H9 (cell line): ENCODE data around the gene MNAT1. TPM values are rescaled to one million over a fixed set of nuclear protein-coding genes. Genes with fewer than 3 reads are reported as not detected.

Experiments
- DNase-seq: peaks from one replicate; pipeline ENCODE4 v3.0.0-alpha.2; 2017
- H2AFZ ChIP-seq: one replicate; pipeline ENCODE4 v1.6.1; 2013; ENCODE audit warnings: mild to moderate bottlenecking, low read length, control low read depth, moderate library complexity
- H2AK5ac ChIP-seq: 2 replicates; pipeline ENCODE4 v1.6.1; 2013; ENCODE audit warnings: low read length, control low read depth, mixed read lengths; ENCODE audit not compliant: insufficient read length
- H2BK120ac ChIP-seq: one replicate; pipeline ENCODE4 v1.6.1; 2013; ENCODE audit warnings: low read depth, mild to moderate bottlenecking, low read length, control low read depth, inconsistent platforms; ENCODE audit not compliant: poor library complexity, severe bottlenecking
- H2BK12ac ChIP-seq: 2 replicates; pipeline ENCODE4 v1.6.1; 2013; ENCODE audit warnings: low read length, control low read depth, mixed read lengths, low read depth; ENCODE audit not compliant: insufficient read length
- H2BK15ac ChIP-seq: 2 replicates; pipeline ENCODE4 v1.6.1; 2013; ENCODE audit warnings: low read depth, low read length, control low read depth
- H2BK20ac ChIP-seq: one replicate; pipeline ENCODE4 v1.6.1; 2013; ENCODE audit warnings: low read depth, mild to moderate bottlenecking, low read length, control low read depth, inconsistent platforms; ENCODE audit not compliant: poor library complexity, severe bottlenecking
- H2BK5ac ChIP-seq: 2 replicates; pipeline ENCODE4 v1.6.1; 2013; ENCODE audit warnings: low read length, control low read depth, mixed read lengths; ENCODE audit not compliant: insufficient read length
- H3K14ac ChIP-seq: 2 replicates; pipeline ENCODE4 v1.6.1; 2013; ENCODE audit warnings: low read length, control low read depth; ENCODE audit not compliant: insufficient read depth
- H3K18ac ChIP-seq: 2 replicates; pipeline ENCODE4 v1.6.1; 2013; ENCODE audit warnings: low read depth, mild to moderate bottlenecking, mixed read lengths, low read length, control low read depth; ENCODE audit not compliant: insufficient read length
- H3K23ac ChIP-seq: 2 replicates; pipeline ENCODE4 v1.6.1; 2013; ENCODE audit warnings: low read length, control low read depth, mixed read lengths, low read depth; ENCODE audit not compliant: insufficient read length
- H3K23me2 ChIP-seq: 2 replicates; pipeline ENCODE4 v1.6.1; 2013; ENCODE audit warnings: low read depth, mild to moderate bottlenecking, mixed read lengths, low read length, control low read depth; ENCODE audit not compliant: insufficient read length, poor library complexity, severe bottlenecking
- H3K27ac ChIP-seq: 2 replicates; pipeline ENCODE4 v1.5.1; 2013; ENCODE audit warnings: low read length, control low read depth, mixed read lengths, low read depth; ENCODE audit not compliant: insufficient read length
- H3K27me3 ChIP-seq: 2 replicates; pipeline ENCODE4 v1.6.1; 2013; ENCODE audit warnings: low read length, control low read depth, inconsistent platforms; ENCODE audit not compliant: insufficient read depth
- H3K4ac ChIP-seq: 2 replicates; pipeline ENCODE4 v1.6.1; 2013; ENCODE audit warnings: low read depth, mild to moderate bottlenecking, control low read depth, inconsistent platforms, low read length, moderate library complexity
- H3K4me1 ChIP-seq: 2 replicates; pipeline ENCODE4 v1.6.1; 2013; ENCODE audit warnings: low read length, control low read depth, inconsistent platforms; ENCODE audit not compliant: insufficient read depth
- H3K4me2 ChIP-seq: 2 replicates; pipeline ENCODE4 v1.6.1; 2013; ENCODE audit warnings: low read length, control low read depth, mixed read lengths; ENCODE audit not compliant: insufficient read length, insufficient read depth
- H3K56ac ChIP-seq: 2 replicates; pipeline ENCODE4 v1.6.1; 2013; ENCODE audit warnings: low read depth, mild to moderate bottlenecking, mixed read lengths, low read length, control low read depth; ENCODE audit not compliant: insufficient read length
- H3K79me1 ChIP-seq: 2 replicates; pipeline ENCODE4 v1.6.1; 2013; ENCODE audit warnings: low read depth, mild to moderate bottlenecking, moderate library complexity, low read length, control low read depth, inconsistent platforms; ENCODE audit not compliant: insufficient read depth, poor library complexity, severe bottlenecking
- H3K79me2 ChIP-seq: 2 replicates; pipeline ENCODE4 v1.6.1; 2013; ENCODE audit warnings: low read length, control low read depth, inconsistent platforms; ENCODE audit not compliant: insufficient read depth
- H3K9ac ChIP-seq: 2 replicates; pipeline ENCODE4 v1.6.1; 2013; ENCODE audit warnings: low read length, control low read depth, mixed read lengths; ENCODE audit not compliant: insufficient read length; ENCODE audit errors: extremely low read depth
- H3K9me3 ChIP-seq: one replicate; pipeline ENCODE4 v1.6.1; 2013; ENCODE audit warnings: low read depth, low read length, inconsistent platforms; ENCODE audit not compliant: control insufficient read depth
- H3T11ph ChIP-seq: one replicate; pipeline ENCODE4 v1.6.1; 2013; ENCODE audit warnings: mild to moderate bottlenecking, low read length, control low read depth, inconsistent platforms
- H4K20me1 ChIP-seq: one replicate; pipeline ENCODE4 v1.6.1; 2013; ENCODE audit not compliant: control insufficient read depth, insufficient read length, insufficient read depth
- H4K5ac ChIP-seq: 2 replicates; pipeline ENCODE4 v1.6.1; 2013; ENCODE audit warnings: low read depth, mild to moderate bottlenecking, mixed read lengths, low read length, control low read depth; ENCODE audit not compliant: insufficient read length
- H4K8ac ChIP-seq: replicated peaks from 2 replicates; pipeline ENCODE4 v1.6.1; 2013; ENCODE audit warnings: low read length, control low read depth, mixed read lengths, low read depth; ENCODE audit not compliant: insufficient read length
- H4K91ac ChIP-seq: 2 replicates; pipeline ENCODE4 v1.6.1; 2013; ENCODE audit warnings: low read depth, mild to moderate bottlenecking, moderate library complexity, mixed read lengths, low read length, control low read depth; ENCODE audit not compliant: insufficient read length
- H3K27ac Mint-ChIP-seq, 3 experiments: 2 replicates in 2 of 3; 3 replicates in 1 of 3; pipeline ENCODE4 v1.8.0; 2020 to 2021; ENCODE audit warnings: mixed read lengths in 3 of 3, mild to moderate bottlenecking in 1 of 3, moderate library complexity in 1 of 3
- H3K27me3 Mint-ChIP-seq: 2 replicates; pipeline ENCODE4 v1.8.0; 2021; ENCODE audit warnings: low read depth, mild to moderate bottlenecking, moderate library complexity, mixed read lengths
- H3K36me3 Mint-ChIP-seq, 3 experiments: 2 replicates in 2 of 3; 3 replicates in 1 of 3; pipeline ENCODE4 v1.8.0; 2020 to 2021; ENCODE audit warnings: low read depth in 3 of 3, mixed read lengths in 3 of 3; ENCODE audit not compliant: insufficient read depth in 1 of 3
- H3K4me1 Mint-ChIP-seq, 2 experiments: 2 replicates each; pipeline ENCODE4 v1.8.0; 2020; ENCODE audit warnings: mixed read lengths in 2 of 2
- H3K4me3 Mint-ChIP-seq, 2 experiments: 2 replicates in 1 of 2; 3 replicates in 1 of 2; pipeline ENCODE4 v1.8.0; 2020 to 2021; ENCODE audit warnings: mild to moderate bottlenecking in 2 of 2, mixed read lengths in 2 of 2, moderate library complexity in 1 of 2
- H3K9me3 Mint-ChIP-seq, 2 experiments: 2 replicates in 1 of 2; 3 replicates in 1 of 2; pipeline ENCODE4 v1.8.0; 2020; ENCODE audit warnings: mild to moderate bottlenecking in 2 of 2, mixed read lengths in 2 of 2, moderate library complexity in 1 of 2
- CTCF ChIP-seq: fragments of 200-600 bp; sonication (generic); conservative IDR thresholded peaks from 3 replicates; pipeline ENCODE4 v1.8.0; 2021; ENCODE audit warnings: antibody characterized with exemption, mild to moderate bottlenecking
- WGBS: extraction: QIAGEN DNeasy Blood & Tissue Kit; methylation state at CpG from one replicate; pipeline ENCODE4 v1.1.7; 2013; ENCODE audit warnings: missing lambda C conversion rate, low lambda C conversion rate, mixed read lengths; ENCODE audit not compliant: insufficient read length; ENCODE audit errors: extremely low coverage; 5-methylcytosine and 5-hydroxymethylcytosine counted together
- total RNA-seq: library from RNA; stranded (reverse); gene quantifications from 2 replicates; pipeline ENCODE4 v1.2.1, GENCODE V29; 2021

Gene MNAT1
- total RNA-seq, 1 experiment from 2014 or later = 43.1 TPM

DNA sequence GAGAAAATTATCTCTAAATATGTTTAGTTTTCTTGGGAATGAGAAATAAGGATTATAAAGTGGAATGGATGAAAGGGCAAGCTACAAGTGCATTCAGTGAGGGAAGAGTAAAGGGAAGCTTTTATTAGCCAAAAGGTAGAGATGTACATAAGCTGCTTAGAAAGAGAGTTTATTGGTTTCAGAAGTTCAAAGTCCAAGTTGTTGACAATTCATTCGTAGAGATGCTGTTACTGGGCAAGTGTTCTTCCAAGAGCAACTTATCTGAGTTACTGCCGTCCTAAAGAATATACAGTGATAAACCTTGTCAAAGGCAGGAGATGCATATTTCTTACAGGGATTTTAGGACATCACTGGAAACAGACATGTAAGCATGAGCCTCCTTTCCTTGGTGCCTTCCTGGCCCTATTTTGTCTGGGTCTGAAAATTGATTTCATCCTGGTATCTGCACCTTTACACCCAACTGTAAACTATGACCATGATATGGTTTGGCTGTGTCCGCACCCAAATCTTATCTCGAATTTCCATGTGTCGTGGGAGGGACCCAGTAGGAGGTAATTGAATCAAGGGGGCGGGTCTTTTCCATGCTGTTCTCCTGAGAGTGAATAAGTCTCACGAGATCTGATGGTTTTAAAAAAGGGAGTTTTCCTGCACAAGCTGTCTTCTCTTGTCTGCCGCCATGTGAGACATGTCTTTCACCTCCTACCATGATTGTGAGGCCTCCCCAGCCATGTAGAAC lies 199.5 kb downstream of the MNAT1 start:
- H2BK12ac ChIP-seq = no peak overlapping the region
- H3K23me2 ChIP-seq = no peaks in the 10 kb centered on the region
- H3K4me3 Mint-ChIP-seq = no peak overlapping the region
- no peak overlapping the region for H3K56ac ChIP-seq
- H3K79me2 ChIP-seq = no peaks in the 10 kb centered on the region
- no peak overlapping the region for H2AFZ ChIP-seq
- no CpG with 5 or more reads among the region's 8 CpGs for WGBS
- no peaks in the 10 kb centered on the region for H4K20me1 ChIP-seq
- no peaks in the 10 kb centered on the region for H3K9me3 ChIP-seq
- H2BK15ac ChIP-seq = no peak overlapping the region
- H3K79me1 ChIP-seq = no peaks in the 10 kb centered on the region
- no peak overlapping the region for H3K27ac ChIP-seq
- no peak overlapping the region for H2BK20ac ChIP-seq
- no peaks in the 10 kb centered on the region for H3K4me1 ChIP-seq
- H2BK120ac ChIP-seq = no peak overlapping the region
- H3K23ac ChIP-seq = no peak overlapping the region
- H3K4me2 ChIP-seq = no peak overlapping the region
- H3K27me3 Mint-ChIP-seq = no peaks in the 10 kb centered on the region; the same call in 1 of the 2 replicates
- H3K14ac ChIP-seq = no peak overlapping the region
- H3K18ac ChIP-seq = no peak overlapping the region
- H3T11ph ChIP-seq = no peak overlapping the region
- no peak overlapping the region for H2BK5ac ChIP-seq
- no peaks in the 10 kb centered on the region for H3K27me3 ChIP-seq
- no peak for DNase-seq
- H3K36me3 Mint-ChIP-seq = no peaks in the 10 kb centered on the region
- no peak overlapping the region for H2AK5ac ChIP-seq
- H3K4me1 Mint-ChIP-seq = peaks cover 12% of the 10 kb centered on the region in 2 experiments; a peak in 3 of 4 replicates
- no peak overlapping the region for H3K4ac ChIP-seq
- H4K5ac ChIP-seq = no peak overlapping the region
- H3K9me3 Mint-ChIP-seq = no peaks in the 10 kb centered on the region
- TF ChIP-seq CTCF = no peak
- H3K27ac Mint-ChIP-seq = no peak overlapping the region; a peak in 2 of 7 replicates
- H3K9ac ChIP-seq = no peak overlapping the region
- no peak overlapping the region for H4K91ac ChIP-seq
- H4K8ac ChIP-seq = no peak overlapping the region
